Kidney (tissue), 14 donors: ENCODE data around the gene SIAH2. TPM values are rescaled to one million over a fixed set of nuclear protein-coding genes. Genes with fewer than 3 reads are reported as not detected.

Experiments
- DNase-seq, 5 donors: peaks; one replicate each; pipeline ENCODE4 v3.0.0-alpha.2; 2013 to 2020
- FAIRE-seq: peaks from 2 replicates; lab custom pipeline; 2012; peaks lifted over from hg19 to GRCh38; lab: Jason Lieb, UNC
- H3K27ac ChIP-seq, 2 donors: one replicate each; pipeline ENCODE4 v1.7.0; 2013; ENCODE audit warnings: low read depth in 2 of 2, low read length in 2 of 2, inconsistent platforms in 1 of 2
- H3K27me3 ChIP-seq: one replicate; pipeline ENCODE4 v1.7.1; 2013; ENCODE audit warnings: low read length, inconsistent platforms; ENCODE audit not compliant: control insufficient read depth, insufficient read depth
- H3K36me3 ChIP-seq, 3 donors: one replicate each; pipeline versions ENCODE4 v1.7.0 to v1.7.1; 2013; ENCODE audit warnings: low read length in 3 of 3, control low read depth in 1 of 3, inconsistent platforms in 1 of 3; ENCODE audit not compliant: insufficient read depth in 3 of 3, control insufficient read depth in 2 of 3
- H3K4me1 ChIP-seq, 3 donors: one replicate each; pipeline versions ENCODE4 v1.7.0 to v1.7.1; 2013; ENCODE audit warnings: low read length in 3 of 3, inconsistent platforms in 1 of 3, low read depth in 1 of 3; ENCODE audit not compliant: control insufficient read depth in 2 of 3, insufficient read depth in 2 of 3
- H3K4me3 ChIP-seq, 3 donors: one replicate each; pipeline versions ENCODE4 v1.7.0 to v1.8.1; 2013; ENCODE audit warnings: low read length in 3 of 3, control low read depth in 1 of 3, inconsistent platforms in 1 of 3
- H3K9ac ChIP-seq, 3 donors: one replicate each; pipeline versions ENCODE4 v1.7.0 to v1.7.1; 2013; ENCODE audit warnings: low read length in 3 of 3, control low read depth in 1 of 3, inconsistent platforms in 1 of 3
- H3K9me3 ChIP-seq, 3 donors: one replicate each; pipeline versions ENCODE4 v1.7.0 to v1.7.1; 2013; ENCODE audit warnings: low read length in 3 of 3, control low read depth in 1 of 3, inconsistent platforms in 1 of 3; ENCODE audit not compliant: control insufficient read depth in 2 of 3, insufficient read depth in 1 of 3
- CTCF ChIP-seq: IDR thresholded peaks from 3 replicates; pipeline ENCODE4 v1.5.1; 2012; ENCODE audit warnings: mild to moderate bottlenecking, moderate library complexity, borderline replicate concordance; ENCODE audit not compliant: insufficient read depth; ENCODE audit errors: extremely low read depth
- intact Hi-C: fragments of 100-400 bp; cut with DNase I; formaldehyde crosslinking; loops from one replicate; pipeline ENCODE4 v1.11.1; 2022
- polyA plus RNA-seq: library from polyadenylated mRNA; stranded (reverse); fragments of 350-450 nt; fragmentation: Illumina TruSeq; extraction: RNeasy Lipid Tissue Mini Kit (QIAGEN cat#74804); gene quantifications from one replicate; pipeline ENCODE4 v1.2.3, GENCODE V29; 2014; ENCODE audit warnings: low read depth, low replicate concordance; ENCODE audit not compliant: insufficient read depth
- total RNA-seq: library from RNA; stranded (reverse); fragmentation: NEBNext Ultra II Directional; extraction: Animal tissue kit (Norgen Biotek cat#: 25700); gene quantifications from one replicate; pipeline ENCODE4 v1.2.1, GENCODE V29; 2021
- donor health status: control.
- donor health status: control.
- donor health status: control.
- donor health status: control.
- donor health status: control.
- donor health status: DM: yes; HTN: yes; CAD: no.
- donor health status: Normal renal cell carcinoma (clear cell type).

The SIAH2 gene
- total and polyA plus RNA-seq, 2 donors from 2014 or later: 16.9 to 24.6 TPM

GRCh38 chr3:150742679-150743078 lies 20.3 kb downstream of the SIAH2 start:
- FAIRE-seq (no peak), DNase-seq (no peak)
- intact Hi-C loops: no loop called here
- TF ChIP-seq CTCF: no peak
- H3K4me3 ChIP-seq: no peak overlapping the region
- no peak overlapping the region for H3K9ac ChIP-seq
- no peaks in the 10 kb centered on the region for H3K9me3 ChIP-seq
- H3K4me1 ChIP-seq: peaks cover 0 to 40% (median 32%) of the 10 kb centered on the region in 3 donors
- H3K27me3 ChIP-seq: no peaks in the 10 kb centered on the region
- no peak overlapping the region for H3K27ac ChIP-seq
- H3K36me3 ChIP-seq: peaks cover 0 to 12% (median 3%) of the 10 kb centered on the region in 3 donors

GRCh38 chr3:150742141-150742523 lies 20.8 kb downstream of the SIAH2 start:
- H3K9ac ChIP-seq: no peak overlapping the region
- no peak for TF ChIP-seq CTCF
- H3K27me3 ChIP-seq: no peaks in the 10 kb centered on the region
- H3K36me3 ChIP-seq: peaks cover 0 to 12% (median 3%) of the 10 kb centered on the region in 3 donors
- intact Hi-C loops: no loop called here
- no peak overlapping the region for H3K4me3 ChIP-seq
- no peak overlapping the region for H3K27ac ChIP-seq
- peaks cover 0 to 41% (median 31%) of the 10 kb centered on the region in 3 donors for H3K4me1 ChIP-seq
- no peaks in the 10 kb centered on the region for H3K9me3 ChIP-seq
- FAIRE-seq (no peak), DNase-seq (no peak)

- no peaks in the 10 kb centered on the region for H3K9me3 ChIP-seq
- FAIRE-seq: no peak
- peaks cover 0 to 12% (median 3%) of the 10 kb centered on the region in 3 donors for H3K36me3 ChIP-seq
- no peak for TF ChIP-seq CTCF
- no peak overlapping the region for H3K4me3 ChIP-seq
- H3K27ac ChIP-seq: no peak overlapping the region
- H3K27me3 ChIP-seq: no peaks in the 10 kb centered on the region
- no peak overlapping the region for H3K9ac ChIP-seq
- intact Hi-C loops: no loop called here
- peaks cover 0 to 40% (median 27%) of the 10 kb centered on the region in 3 donors for H3K4me1 ChIP-seq
- no peak for DNase-seq
Observed at GRCh38 chr3:150741497-150742140, 21.4 kb downstream of the SIAH2 start.
